HG02588 (cell line): ENCODE results near the gene SLC25A14.
A peak's percentile ranks its signal among the peaks of the same experiment; 100 is the strongest.

ENCODE experiments used
- ATAC-seq: cut with Tn5 transposase; IDR thresholded peaks from one replicate; pipeline ENCODE4 v1.9.1; 2021; ENCODE audit warnings: mild to moderate bottlenecking, moderate library complexity; ENCODE audit not compliant: unreplicated experiment

The SLC25A14 gene

GRCh38 chrX:130378024-130378669, 38.4 kb downstream of the SLC25A14 start:
- no peak for ATAC-seq

DNA sequence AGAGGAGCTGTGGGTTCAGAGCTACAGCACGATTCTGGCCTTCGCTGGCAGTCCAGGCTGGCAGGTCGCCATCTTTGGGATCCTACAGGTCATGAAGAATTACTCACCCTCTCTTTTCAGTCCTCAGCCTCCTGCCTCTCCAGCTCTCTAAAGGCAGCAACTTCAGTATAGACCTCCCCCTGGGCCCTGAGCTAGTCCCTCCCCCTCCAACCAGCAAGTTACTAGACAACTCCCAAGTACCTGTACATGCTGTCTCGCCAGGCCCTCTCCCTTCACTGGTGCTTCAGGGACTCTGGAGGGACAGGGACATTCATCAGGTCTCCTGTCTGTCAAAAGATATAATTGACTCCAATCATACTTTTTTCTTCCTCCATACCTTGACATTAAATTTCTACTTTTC, 45.8 kb downstream of the SLC25A14 start, which contains the start of gene GPR119:
Gene GPR119, minus strand, starts transcription at position 155 of the 400 bp plus-strand sequence. CDS start 227 bp downstream, outside the sequence.
- ATAC-seq = no peak

DNA sequence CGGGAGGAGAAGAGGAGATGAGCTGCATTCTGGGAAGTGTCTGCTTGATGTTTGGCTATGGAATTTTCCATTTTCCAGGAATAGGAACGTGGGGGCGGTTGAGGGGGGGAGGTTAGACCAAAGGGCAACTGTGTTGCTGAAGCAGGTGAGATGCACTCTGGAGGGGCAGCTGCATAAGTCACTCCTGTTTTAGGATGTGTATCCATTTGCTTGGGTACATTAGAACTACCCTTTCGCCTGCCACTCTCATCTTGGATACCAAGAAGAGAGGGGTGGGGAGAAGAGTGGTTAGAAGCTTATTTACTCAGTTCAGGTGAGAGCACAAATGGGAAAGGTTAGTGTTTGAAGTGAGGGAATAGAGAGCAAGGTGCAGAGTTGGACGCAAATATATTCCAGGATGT, 46.7 kb downstream of the SLC25A14 start:
- ATAC-seq = no peak

DNA sequence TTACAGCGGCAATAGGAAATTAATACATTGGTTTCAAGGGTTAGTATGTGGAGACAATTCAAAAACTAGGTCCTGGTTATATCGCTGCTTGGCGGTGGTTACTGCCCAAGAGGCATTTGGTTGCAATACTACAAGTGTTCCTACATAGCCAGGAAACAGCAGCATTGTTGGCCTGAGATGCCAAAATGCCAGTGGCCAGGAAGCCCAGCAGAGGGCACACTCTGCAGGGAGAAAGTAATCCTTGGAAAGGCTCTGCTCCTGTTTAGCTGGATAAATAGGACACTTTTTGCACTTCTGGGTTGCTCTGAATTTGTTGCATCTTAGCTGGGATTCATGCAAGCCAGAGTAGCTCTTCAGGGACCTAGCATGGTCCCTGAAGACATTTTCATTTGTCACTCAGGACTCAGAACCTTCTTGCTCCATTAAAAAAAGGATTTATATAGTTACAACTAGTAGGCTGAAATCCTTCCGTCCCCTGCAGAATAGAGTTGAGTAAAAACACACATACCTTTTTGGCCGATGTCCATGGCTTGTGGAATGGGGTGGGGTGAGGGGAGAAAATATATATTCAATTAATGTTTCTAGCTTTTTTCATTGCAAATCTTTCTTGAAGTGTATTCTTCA, 53.8 kb downstream of the SLC25A14 start:
- ATAC-seq = no peak

DNA sequence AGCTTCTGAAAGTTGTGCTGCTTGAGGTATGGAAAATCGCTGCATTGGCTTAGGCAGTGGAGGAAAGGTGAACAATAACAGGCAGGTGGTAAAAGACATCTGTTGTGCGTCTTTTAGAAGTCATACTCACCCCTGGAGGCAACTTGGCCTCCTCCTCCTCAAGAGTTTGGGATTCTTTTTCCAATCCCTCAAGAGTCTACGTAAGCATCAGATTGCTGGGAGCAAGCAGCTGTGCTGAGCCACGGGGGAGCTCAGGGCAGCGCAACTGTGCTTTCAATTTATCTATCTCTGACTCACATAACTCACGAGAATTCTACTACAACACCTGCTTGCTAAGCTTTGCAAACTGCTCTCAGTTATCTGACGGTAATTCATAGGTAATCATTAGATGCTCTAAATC, 55.6 kb downstream of the SLC25A14 start:
- ATAC-seq = no peak

GRCh38 chrX:130401415-130402207, 61.9 kb downstream of the SLC25A14 start, which contains the start of gene RBMX2:
TSS of gene RBMX2 (plus strand) at chrX:130401987. CDS start at chrX:130402033, 46 bp downstream.
- peak; percentile 96 for ATAC-seq

- no peak for ATAC-seq
These were observed 62.5 kb downstream of the SLC25A14 start for GRCh38 chrX:130402208-130402684.

DNA sequence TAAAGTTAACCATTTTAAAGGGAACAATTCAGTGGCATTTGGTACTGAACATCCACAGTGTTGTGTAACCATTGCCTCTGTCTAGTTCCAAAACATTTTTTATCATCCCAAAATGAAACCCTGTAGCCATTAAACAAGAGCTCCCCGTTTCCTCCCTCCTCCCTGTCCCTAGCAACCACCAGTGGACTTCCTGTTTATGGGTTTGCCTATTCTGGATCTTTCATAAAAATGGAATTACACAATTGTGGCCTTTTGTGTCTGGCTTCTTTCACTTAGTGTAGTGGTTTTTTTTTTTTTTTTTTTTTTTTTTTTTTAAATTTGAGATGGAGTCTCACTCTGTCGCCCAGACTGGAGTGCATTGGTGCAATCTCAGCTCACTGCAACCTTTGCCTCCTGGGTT, 73.7 kb downstream of the SLC25A14 start:
- no peak for ATAC-seq

GRCh38 chrX:130414800-130415199, 75.1 kb downstream of the SLC25A14 start:
- no peak for ATAC-seq

DNA sequence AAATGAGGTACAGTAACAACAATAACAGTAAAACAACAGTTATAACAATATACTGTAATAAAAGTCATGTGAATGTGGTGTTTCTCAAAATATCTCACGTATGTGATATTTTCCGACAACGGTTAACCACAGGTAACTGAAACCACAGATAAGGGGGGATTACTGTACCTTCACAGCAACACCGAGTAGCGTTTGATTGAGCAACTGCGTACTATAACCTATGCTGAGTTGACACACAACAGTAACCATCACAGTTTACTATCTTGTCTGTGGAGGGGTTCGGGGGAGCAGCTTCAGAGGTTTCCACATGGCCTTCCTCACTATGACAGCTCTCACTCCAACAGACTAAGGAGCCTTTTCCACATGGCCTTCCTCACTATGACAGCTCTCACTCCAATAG, 75.5 kb downstream of the SLC25A14 start:
- ATAC-seq = no peak

DNA sequence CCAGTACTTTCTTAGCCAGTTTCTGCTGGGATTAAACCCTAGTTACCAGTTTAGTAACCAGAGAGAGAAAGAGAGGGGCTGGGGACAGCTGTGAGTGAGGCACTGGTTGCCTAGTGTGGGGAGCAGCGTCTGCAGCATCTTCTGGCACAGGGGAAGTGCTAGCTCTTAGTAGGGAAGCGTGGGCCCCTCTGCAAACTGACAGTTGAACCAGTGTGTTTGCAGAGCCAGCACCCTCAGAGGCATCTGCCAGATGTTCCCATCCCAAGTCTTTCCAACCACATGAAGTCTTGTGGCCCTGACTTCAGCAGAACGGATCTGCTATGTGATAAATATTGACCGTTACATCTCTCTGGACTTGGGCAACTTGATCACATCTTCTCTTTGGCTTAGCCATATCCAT, 77.1 kb downstream of the SLC25A14 start:
- no peak for ATAC-seq

DNA sequence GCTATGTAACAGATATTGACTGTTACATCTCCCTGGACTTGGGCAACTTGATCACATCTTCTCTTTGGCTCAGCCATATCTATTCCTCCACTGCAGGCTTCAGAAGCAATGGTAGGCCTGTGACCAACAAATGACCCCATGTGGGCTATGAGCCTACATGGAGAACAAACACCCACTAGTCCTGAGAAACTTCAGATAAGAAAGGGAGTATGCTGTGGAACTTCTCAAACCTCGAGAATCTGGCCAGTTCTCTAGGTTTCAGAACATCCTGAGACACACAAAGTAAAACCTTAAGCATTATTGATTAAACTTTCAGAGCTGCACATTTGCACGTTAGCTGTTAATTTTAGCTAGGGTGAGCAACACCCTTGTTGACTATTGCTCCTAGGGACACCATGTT, 78.3 kb downstream of the SLC25A14 start:
- ATAC-seq = no peak

DNA sequence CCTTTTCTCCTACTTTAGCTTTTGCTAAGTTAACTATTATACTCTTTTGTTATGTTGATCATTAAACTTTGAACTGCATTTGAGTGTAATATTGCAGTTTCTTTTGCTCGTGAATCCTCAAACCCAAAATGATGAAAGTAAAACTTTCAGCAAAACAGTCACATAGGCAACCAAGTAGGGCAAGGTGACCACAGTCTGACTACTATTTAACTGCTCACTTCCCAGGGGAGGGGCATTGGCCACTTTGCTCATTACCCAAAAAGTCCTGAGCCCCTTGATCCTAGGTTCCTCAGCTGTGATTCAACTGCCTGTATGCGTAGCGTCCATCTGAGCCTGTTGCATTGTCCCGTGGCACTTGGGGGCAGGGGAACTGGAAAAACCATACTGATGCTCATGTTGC, 79.0 kb downstream of the SLC25A14 start:
- no peak for ATAC-seq

DNA sequence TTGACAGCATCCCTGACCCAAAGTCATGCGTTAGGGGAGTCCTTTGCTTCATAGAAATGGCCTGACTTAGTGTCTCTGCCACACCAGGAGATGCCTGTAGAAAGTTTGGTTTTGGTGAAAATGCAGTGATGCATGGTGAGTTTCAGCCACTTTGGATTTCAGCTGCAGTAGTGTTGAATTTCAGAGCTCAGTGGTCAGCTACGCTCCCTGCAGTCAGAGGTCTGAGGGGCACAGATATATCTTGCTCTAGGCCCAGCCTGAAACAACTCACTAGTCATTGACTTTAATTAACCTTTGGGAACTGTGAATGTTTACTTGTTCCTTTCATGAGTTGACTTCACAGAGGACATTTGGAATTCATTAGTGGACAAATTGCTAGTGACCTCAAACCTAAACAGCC, 79.5 kb downstream of the SLC25A14 start:
- no peak for ATAC-seq
